GM10266 (cell line): Measurements from ENCODE around the gene JMJD1C.

Source experiments
- DNase-seq: peaks from one replicate; pipeline ENCODE4 v3.0.0; 2012; ENCODE audit errors: extremely low spot score
- TF ChIP-seq, protein P1 (sequence below): IDR thresholded peaks from 2 replicates; pipeline ENCODE4 v1.5.1; 2012; ENCODE audit warnings: mild to moderate bottlenecking, low read depth; ENCODE audit not compliant: control insufficient read depth, insufficient read depth; ENCODE audit errors: missing control alignments

Gene JMJD1C

DNA sequence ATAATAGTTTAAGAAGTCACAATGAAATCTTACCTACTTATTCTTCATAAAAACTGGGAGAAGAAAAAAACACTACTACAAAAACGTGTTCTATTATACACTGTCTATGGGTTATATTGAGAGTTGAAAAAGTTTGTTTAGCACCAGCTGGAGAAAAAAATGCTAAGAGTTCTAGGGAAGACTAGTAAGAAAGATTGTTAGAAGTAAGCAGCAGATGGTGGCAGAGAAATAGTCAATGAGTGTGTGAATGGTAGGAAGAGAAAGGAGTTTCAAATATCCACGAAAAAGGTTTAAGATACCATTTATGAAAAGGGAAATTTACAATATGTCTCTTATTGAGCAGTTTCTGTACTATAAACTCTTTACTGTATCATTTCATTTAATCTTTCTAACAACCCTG is 208.0 kb downstream of the JMJD1C start:
- TF ChIP-seq, protein P1, sequence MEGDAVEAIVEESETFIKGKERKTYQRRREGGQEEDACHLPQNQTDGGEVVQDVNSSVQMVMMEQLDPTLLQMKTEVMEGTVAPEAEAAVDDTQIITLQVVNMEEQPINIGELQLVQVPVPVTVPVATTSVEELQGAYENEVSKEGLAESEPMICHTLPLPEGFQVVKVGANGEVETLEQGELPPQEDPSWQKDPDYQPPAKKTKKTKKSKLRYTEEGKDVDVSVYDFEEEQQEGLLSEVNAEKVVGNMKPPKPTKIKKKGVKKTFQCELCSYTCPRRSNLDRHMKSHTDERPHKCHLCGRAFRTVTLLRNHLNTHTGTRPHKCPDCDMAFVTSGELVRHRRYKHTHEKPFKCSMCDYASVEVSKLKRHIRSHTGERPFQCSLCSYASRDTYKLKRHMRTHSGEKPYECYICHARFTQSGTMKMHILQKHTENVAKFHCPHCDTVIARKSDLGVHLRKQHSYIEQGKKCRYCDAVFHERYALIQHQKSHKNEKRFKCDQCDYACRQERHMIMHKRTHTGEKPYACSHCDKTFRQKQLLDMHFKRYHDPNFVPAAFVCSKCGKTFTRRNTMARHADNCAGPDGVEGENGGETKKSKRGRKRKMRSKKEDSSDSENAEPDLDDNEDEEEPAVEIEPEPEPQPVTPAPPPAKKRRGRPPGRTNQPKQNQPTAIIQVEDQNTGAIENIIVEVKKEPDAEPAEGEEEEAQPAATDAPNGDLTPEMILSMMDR, result no peak
- no peak for DNase-seq

DNA sequence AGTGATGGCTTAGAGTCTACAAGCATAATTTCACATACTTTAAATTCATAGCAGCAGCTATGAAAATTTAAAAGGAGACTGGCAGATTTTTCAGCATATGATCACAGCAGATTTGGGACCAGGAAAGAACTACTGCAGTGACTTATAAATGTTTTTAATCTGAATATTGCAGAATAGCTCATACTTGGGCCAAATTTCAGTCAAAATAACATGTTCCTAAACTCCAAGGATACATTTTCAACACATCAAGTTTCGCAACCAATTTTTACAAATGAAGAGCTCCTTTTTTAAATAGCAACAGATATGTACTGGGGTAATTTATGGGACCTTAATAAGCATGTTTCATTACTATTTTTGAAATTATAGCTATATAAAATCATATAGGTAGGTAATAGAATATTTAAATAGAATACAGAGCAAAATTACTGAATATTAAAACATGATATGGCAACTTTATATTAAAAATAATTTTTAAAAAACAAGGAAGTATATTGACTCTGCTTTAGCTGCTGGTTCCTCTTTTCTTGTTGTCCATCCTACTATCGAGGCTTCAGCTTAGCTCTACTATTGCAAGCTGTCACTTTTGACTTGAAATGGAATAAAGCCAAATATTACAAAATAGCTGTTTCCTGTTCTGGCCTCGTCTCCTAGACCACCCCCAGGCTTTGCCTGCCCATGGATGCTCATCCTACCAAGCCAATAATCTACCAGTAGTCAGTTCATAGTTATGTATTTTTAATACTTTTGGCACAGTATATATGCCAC is 209.6 kb downstream of the JMJD1C start:
- TF ChIP-seq, protein P1, result no peak
- no peak for DNase-seq

- no peak for DNase-seq
- TF ChIP-seq, protein P1, result no peak
Measured at GRCh38 chr10:63255316-63255715, 210.5 kb downstream of the JMJD1C start.

DNA sequence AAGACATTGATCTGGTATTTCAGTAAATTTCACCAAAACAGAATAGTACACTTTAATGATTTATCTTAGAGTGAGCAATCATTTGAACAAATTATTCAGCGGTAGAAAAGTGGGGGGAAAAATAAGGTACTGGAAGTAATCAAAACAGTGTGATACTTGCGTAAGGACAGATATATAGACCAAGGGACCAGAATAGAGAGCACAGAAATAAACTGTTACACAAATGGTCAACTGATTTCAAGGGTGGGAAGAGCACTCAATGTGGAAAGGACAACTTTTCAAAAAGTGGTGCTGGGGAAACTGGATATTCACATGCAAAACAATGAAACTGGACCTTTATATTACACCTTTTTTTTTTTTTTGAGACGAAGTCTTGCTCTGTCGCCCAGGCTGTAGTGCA is 212.7 kb downstream of the JMJD1C start:
- no peak for DNase-seq
- TF ChIP-seq, protein P1, result no peak

DNA sequence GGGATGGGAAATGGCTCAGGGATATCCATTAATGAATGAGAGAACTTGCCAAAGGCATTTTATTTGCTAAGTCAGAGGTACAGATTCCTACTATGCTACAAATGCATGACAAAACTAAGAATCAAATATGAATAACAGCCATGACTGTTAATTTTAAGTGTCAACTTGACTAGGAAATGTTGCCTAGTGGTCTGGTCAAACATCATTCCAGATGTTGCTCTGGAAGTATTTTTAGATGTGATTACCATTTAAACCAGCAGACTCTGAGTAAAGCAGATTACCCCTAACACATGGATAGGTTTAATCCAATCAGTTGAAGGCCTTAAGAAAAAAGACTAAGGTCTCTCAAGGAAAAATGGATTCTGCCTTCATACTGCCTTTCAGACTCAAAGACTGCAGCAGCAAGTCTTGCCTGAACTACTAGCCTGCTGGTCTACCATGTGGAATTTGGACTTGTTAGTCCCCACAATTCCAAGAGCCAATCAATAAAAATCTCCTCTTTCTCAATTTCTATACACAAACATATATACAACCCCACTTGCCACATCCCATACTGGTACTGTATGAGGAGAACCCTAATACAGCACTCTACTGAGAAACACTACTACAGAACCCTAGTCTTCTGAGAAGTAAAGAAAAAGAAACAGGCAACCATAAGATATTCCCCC is 213.5 kb downstream of the JMJD1C start:
- TF ChIP-seq, protein P1, result no peak
- DNase-seq, result no peak

- TF ChIP-seq, protein P1, result no peak
- no peak for DNase-seq
Measured at GRCh38 chr10:63250032-63250431, 215.7 kb downstream of the JMJD1C start.

DNA sequence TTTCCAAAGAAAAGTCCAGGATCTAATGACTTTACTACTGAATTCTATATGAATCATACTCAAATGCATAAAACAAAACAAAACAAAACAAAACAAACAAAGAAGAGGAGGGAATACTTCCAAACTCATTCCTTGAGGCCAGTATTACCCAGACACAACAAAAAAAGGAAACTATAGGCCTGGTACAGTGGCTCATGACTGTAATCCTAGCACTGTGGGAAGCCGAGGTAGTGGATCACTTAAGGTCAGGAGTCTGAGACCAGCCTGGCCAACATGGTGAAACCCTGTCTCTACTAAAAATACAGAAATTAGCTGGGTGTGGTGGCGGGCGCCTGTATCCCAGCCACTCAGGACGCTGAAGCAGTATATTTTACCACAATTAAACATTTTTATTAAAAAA is 218.0 kb downstream of the JMJD1C start:
- TF ChIP-seq, protein P1, result no peak
- DNase-seq, result no peak
